NB4 (cell line): ENCODE measurements around the gene ACSL5.

Source experiments
- CTCF ChIP-seq: IDR thresholded peaks from one replicate; pipeline ENCODE4 v1.5.1; 2012; ENCODE audit warnings: low read depth, low read length
- MAX ChIP-seq: IDR thresholded peaks from 2 replicates; pipeline ENCODE4 v1.6.1; 2011; ENCODE audit warnings: low read depth, low read length
- MYC ChIP-seq: IDR thresholded peaks from 2 replicates; pipeline ENCODE4 v1.6.1; 2011; ENCODE audit warnings: low read depth, low read length
- POLR2A ChIP-seq: IDR thresholded peaks from 2 replicates; pipeline ENCODE4 v1.6.1; 2011; ENCODE audit warnings: mild to moderate bottlenecking; ENCODE audit not compliant: insufficient read length; ENCODE audit errors: extremely low read depth

GRCh38 chr10:112429654-112430230, 55.8 kb downstream of the ACSL5 start:
- TF ChIP-seq MYC, result no peak
- no peak for TF ChIP-seq POLR2A
- TF ChIP-seq CTCF, result no peak
- TF ChIP-seq MAX, result no peak
